K562 treated with DMSO at 1 percent for 12 hours (cell line): ENCODE measurements around the gene UBE2K. TPM values are rescaled to one million over a fixed set of nuclear protein-coding genes. Genes with fewer than 3 reads are reported as not detected.

ENCODE experiments used
- total RNA-seq: library from RNA; unstranded; fragments of 300-600 nt; gene quantifications from 2 replicates; pipeline ENCODE4 v1.2.3, GENCODE V29; 2022; ENCODE audit not compliant: insufficient read depth

The UBE2K gene, protein sequence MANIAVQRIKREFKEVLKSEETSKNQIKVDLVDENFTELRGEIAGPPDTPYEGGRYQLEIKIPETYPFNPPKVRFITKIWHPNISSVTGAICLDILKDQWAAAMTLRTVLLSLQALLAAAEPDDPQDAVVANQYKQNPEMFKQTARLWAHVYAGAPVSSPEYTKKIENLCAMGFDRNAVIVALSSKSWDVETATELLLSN
- 16.9 and 40.7 TPM in 2 replicates for total RNA-seq

DNA sequence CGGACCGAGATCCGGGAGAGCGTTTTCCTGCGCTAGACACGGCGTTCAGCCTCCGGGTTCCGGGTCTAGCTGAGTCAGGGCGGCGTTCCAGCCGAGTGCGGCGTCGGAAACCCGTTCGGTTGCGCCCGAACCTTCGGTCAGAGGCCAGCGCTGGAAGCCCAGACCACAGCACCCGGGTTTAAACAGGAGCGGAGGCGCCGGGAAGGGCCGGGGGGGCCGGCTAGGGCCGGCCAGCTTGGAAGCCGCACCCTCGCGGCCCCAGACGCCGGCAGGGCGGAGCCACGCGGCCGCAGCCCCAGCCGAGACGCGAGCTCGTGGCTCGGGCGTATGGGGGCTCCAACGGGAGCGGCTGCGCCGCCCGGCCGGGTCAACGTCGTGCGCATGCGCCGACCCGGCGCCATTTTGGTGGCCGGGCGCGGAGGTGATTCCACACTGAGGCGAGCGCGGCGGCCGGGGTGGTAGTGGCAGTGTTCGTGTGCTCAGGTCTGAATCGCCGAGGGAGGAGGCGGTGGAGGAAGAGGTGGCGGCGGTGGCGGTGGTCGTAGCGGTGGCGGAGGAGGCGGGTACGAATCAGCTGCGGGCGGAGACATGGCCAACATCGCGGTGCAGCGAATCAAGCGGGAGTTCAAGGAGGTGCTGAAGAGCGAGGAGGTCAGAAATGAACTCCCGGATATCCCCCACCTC, at the start of gene UBE2K:
Gene UBE2K, plus strand, starts transcription at position 397 of the 684 bp plus-strand sequence. Its CDS starts 192 bp downstream, at position 589.

Other genes starting within 250 kb of the UBE2K start
- 3,033 and 3,623 TPM in 2 replicates for gene RPL9, start 239.2 kb upstream of the UBE2K start, total RNA-seq
- 13.4 and 17.3 TPM in 2 replicates for gene LIAS, start 239.1 kb upstream of the UBE2K start, total RNA-seq
- 10.3 and 17.4 TPM in 2 replicates for gene UGDH, start 170.7 kb upstream of the UBE2K start, total RNA-seq
- 7.6 and 22.5 TPM in 2 replicates for gene SMIM14, start 59.3 kb upstream of the UBE2K start, total RNA-seq